ENCODE results near the gene SELENOF. TPM values are rescaled to one million over a fixed set of nuclear protein-coding genes. Genes with fewer than 3 reads are reported as not detected.

Gene SELENOF
- total RNA-seq, 1 experiment from 2014 or later, result 175 TPM

DNA sequence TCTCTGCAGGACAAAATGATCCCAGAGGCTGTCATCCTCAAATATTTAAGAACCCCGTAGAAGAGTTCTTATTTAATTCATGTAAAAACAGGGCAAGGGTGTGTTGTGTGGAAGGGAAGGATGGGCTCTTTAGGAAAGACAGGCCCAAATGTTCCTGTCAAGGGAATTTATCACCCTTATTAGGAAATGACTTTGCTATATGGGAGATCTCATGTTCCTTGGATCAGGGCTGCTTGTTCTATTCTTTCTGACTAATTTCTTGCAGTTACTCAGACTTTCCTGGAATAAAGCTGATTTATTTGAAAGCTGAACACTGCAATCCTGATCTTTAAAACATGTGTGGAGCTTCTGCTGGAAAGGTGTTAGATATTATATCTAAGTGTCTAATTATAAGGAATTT, 72.8 kb downstream of the SELENOF start:
- no peaks in the 10 kb centered on the region for H4K20me1 ChIP-seq (ENCODE audit: insufficient read depth)
- ChIA-PET POLR2A (no interaction called here), CTCF (no interaction called here), RAD21 (ENCODE audit: low non-redundant PET in 1 of 2, low total read pairs in 2 of 2, uncharacterized antibody in 2 of 2, unreplicated experiment in 2 of 2) (no interaction called here)
- no peak overlapping the region for H2AFZ ChIP-seq (ENCODE audit: low read depth, low read length, poor library complexity, severe bottlenecking)
- DNase-seq (ENCODE audit: low read depth, low spot score), result no peak
- no peaks in the 10 kb centered on the region for H3K9me2 ChIP-seq (ENCODE audit: insufficient read depth)
- H3K9ac ChIP-seq (ENCODE audit: low read length), result no peak overlapping the region
- TF ChIP-seq RAD21 (IDR thresholded peaks at IDR 0.05; ENCODE audit: low read depth) (no peak), POLR2A (IDR thresholded peaks at IDR 0.05; ENCODE audit: borderline replicate concordance, extremely low read depth, insufficient read depth, insufficient read length) (no peak), ELF1 (IDR thresholded peaks at IDR 0.05; ENCODE audit: borderline replicate concordance, low read depth) (no peak), SRF (IDR thresholded peaks at IDR 0.05; ENCODE audit: low read depth) (no peak), YY1 (IDR thresholded peaks at IDR 0.05; ENCODE audit: extremely low read depth, insufficient replicate concordance, low read depth, low read length) (no peak), SIN3A (IDR thresholded peaks at IDR 0.05; ENCODE audit: low read depth) (no peak)
- intact Hi-C loops (cut with micrococcal nuclease), result no loop called here
- no peak overlapping the region for H3K27ac ChIP-seq (ENCODE audit: low read depth, low read length)
- H3K79me2 ChIP-seq (ENCODE audit: insufficient read depth, low read length), result no peaks in the 10 kb centered on the region
- no TSS peak for BruUV-seq (replicated peaks)
- H3K9me3 ChIP-seq (ENCODE audit: control insufficient read depth in 1 of 2, insufficient read depth in 1 of 2, low read depth in 1 of 2, low read length in 2 of 2), result no peaks in the 10 kb centered on the region
- H3K4me3 ChIP-seq (replicated peaks in 1 of 2; ENCODE audit: low read depth in 1 of 2, low read length in 2 of 2), result no peak overlapping the region
- ATAC-seq, result no peak
- H3K4me1 ChIP-seq (ENCODE audit: control insufficient read depth in 1 of 2, insufficient read depth in 2 of 2, low read length in 2 of 2), result peaks cover 0 to 1% of the 10 kb centered on the region in 2 experiments; a peak in 1 of 4 replicates
- H3K4me2 ChIP-seq (ENCODE audit: low read length), result no peak overlapping the region
- H3K27me3 ChIP-seq (ENCODE audit: insufficient read depth, low read length), result no peaks in the 10 kb centered on the region
- no peaks in the 10 kb centered on the region for H3K36me3 ChIP-seq (ENCODE audit: control insufficient read depth in 1 of 2, insufficient read depth in 2 of 2, low read length in 2 of 2)

GRCh38 chr1:86833461-86834215, 80.3 kb downstream of the SELENOF start:
- Histone ChIP-seq H3K27ac (ENCODE audit: low read depth, low read length) (no peak overlapping the region), H3K9ac (ENCODE audit: low read length) (no peak overlapping the region), H3K79me2 (ENCODE audit: insufficient read depth, low read length) (no peaks in the 10 kb centered on the region), H3K4me3 (replicated peaks in 1 of 2; ENCODE audit: low read depth in 1 of 2, low read length in 2 of 2) (no peak overlapping the region), H2AFZ (ENCODE audit: low read depth, low read length, poor library complexity, severe bottlenecking) (peak overlapping the region; percentile 95), H3K9me2 (ENCODE audit: insufficient read depth) (no peaks in the 10 kb centered on the region), H3K4me2 (ENCODE audit: low read length) (peak overlapping the region; percentile 19), H3K36me3 (ENCODE audit: control insufficient read depth in 1 of 2, insufficient read depth in 2 of 2, low read length in 2 of 2) (no peaks in the 10 kb centered on the region), H3K4me1 (ENCODE audit: control insufficient read depth in 1 of 2, insufficient read depth in 2 of 2, low read length in 2 of 2) (no peaks in the 10 kb centered on the region; a peak in 1 of 4 replicates), H3K27me3 (ENCODE audit: insufficient read depth, low read length) (no peaks in the 10 kb centered on the region), H4K20me1 (ENCODE audit: insufficient read depth) (no peaks in the 10 kb centered on the region), H3K9me3 (ENCODE audit: control insufficient read depth in 1 of 2, insufficient read depth in 1 of 2, low read depth in 1 of 2, low read length in 2 of 2) (no peaks in the 10 kb centered on the region)
- no TSS peak for BruUV-seq (replicated peaks)
- ChIA-PET CTCF (interaction anchor here (0.7 to 2.7 kb wide), 10 partner anchors 9 to 250 kb away, joined by 3 to 27 read pairs (median 4); no protein-coding TSS in a partner anchor), POLR2A (no interaction called here), RAD21 (ENCODE audit: low non-redundant PET in 1 of 2, low total read pairs in 2 of 2, uncharacterized antibody in 2 of 2, unreplicated experiment in 2 of 2) (interaction anchor here in 1 of 2 experiments (1.4 kb wide), 1 partner anchor 252 kb away, joined by 3 read pairs; no protein-coding TSS in a partner anchor)
- no peak for TF ChIP-seq JUND (IDR thresholded peaks at IDR 0.05)
- TF ChIP-seq, protein P1, sequence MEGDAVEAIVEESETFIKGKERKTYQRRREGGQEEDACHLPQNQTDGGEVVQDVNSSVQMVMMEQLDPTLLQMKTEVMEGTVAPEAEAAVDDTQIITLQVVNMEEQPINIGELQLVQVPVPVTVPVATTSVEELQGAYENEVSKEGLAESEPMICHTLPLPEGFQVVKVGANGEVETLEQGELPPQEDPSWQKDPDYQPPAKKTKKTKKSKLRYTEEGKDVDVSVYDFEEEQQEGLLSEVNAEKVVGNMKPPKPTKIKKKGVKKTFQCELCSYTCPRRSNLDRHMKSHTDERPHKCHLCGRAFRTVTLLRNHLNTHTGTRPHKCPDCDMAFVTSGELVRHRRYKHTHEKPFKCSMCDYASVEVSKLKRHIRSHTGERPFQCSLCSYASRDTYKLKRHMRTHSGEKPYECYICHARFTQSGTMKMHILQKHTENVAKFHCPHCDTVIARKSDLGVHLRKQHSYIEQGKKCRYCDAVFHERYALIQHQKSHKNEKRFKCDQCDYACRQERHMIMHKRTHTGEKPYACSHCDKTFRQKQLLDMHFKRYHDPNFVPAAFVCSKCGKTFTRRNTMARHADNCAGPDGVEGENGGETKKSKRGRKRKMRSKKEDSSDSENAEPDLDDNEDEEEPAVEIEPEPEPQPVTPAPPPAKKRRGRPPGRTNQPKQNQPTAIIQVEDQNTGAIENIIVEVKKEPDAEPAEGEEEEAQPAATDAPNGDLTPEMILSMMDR (IDR thresholded peaks at IDR 0.05 in 2 of 3, conservative IDR thresholded peaks at IDR 0.05 in 1 of 3; ENCODE audit: borderline replicate concordance in 1 of 3, insufficient read depth in 1 of 3, low read depth in 2 of 3, low read length in 2 of 3), result peak; percentile 43 to 80 (median 66)
- TF ChIP-seq RAD21 (IDR thresholded peaks at IDR 0.05; ENCODE audit: low read depth), result peak; percentile 85
- peak; percentile 60 for TF ChIP-seq YY1 (IDR thresholded peaks at IDR 0.05; ENCODE audit: extremely low read depth, insufficient replicate concordance, low read depth, low read length)
- DNase-seq (ENCODE audit: low read depth, low spot score) (peak; percentile 79), ATAC-seq (peak; percentile 98)
- intact Hi-C loops (cut with micrococcal nuclease), result loop anchor here (1.0 kb wide), 3 partner anchors 132 to 251 kb away; no protein-coding TSS in a partner anchor
